Ascending aorta (tissue), 2 donors: ENCODE data around the gene TSHR. TPM values are rescaled to one million over a fixed set of nuclear protein-coding genes. Genes with fewer than 3 reads are reported as not detected.

Experiments used
- DNase-seq, 2 donors: peaks; one replicate each; pipeline ENCODE4 v3.0.0-alpha.2; 2019; ENCODE audit warnings: low spot score in 2 of 2
- H3K27ac ChIP-seq, 2 donors: fragments of 200-600 bp; sonication (generic); one replicate each; pipeline ENCODE4 v1.5.1; 2016 to 2017; ENCODE audit warnings: mild to moderate bottlenecking in 1 of 2
- H3K27me3 ChIP-seq: fragments of 200-600 bp; sonication (generic); one replicate; pipeline ENCODE4 v1.5.1; 2017
- H3K36me3 ChIP-seq, 2 donors: fragments of 200-600 bp; sonication (generic); one replicate each; pipeline ENCODE4 v1.5.1; 2016
- H3K4me1 ChIP-seq, 2 donors: fragments of 200-600 bp; sonication (generic); one replicate each; pipeline ENCODE4 v1.5.1; 2016 to 2017; ENCODE audit warnings: mild to moderate bottlenecking in 1 of 2
- H3K4me3 ChIP-seq, 2 donors: fragments of 200-600 bp; sonication (generic); one replicate each; pipeline ENCODE4 v1.5.1; 2016 to 2017; ENCODE audit warnings: mild to moderate bottlenecking in 1 of 2
- H3K9me3 ChIP-seq, 2 donors: fragments of 200-600 bp; sonication (generic); one replicate each; pipeline ENCODE4 v1.5.1; 2016
- CTCF ChIP-seq, 3 experiments: fragments of 200-600 bp in 2 of 3; fragments of 450-650 bp in 1 of 3; sonication (generic) in 2 of 3; IDR thresholded peaks; one replicate each; pipeline ENCODE4 v1.5.1; 2016 to 2019; ENCODE audit warnings: antibody characterized with exemption in 3 of 3, mild to moderate bottlenecking in 1 of 3, moderate library complexity in 1 of 3
- intact Hi-C: fragments of 100-400 bp; cut with DNase I; formaldehyde crosslinking; loops from one replicate; pipeline ENCODE4 v1.15.1; 2023
- total RNA-seq: library from RNA; depleted of rRNA; stranded (reverse); fragments of >200 nt; gene quantifications from one replicate; pipeline ENCODE4 v1.1.0, GENCODE V29; 2016

Gene TSHR
- total RNA-seq, 1 donor from 2014 or later = not detected

- intact Hi-C loops = loop anchor here (1.0 kb wide), 1 partner anchor 33 kb away; no protein-coding TSS in a partner anchor
- no peaks in the 10 kb centered on the region for H3K27me3 ChIP-seq
- peak; percentile 30 to 86 for DNase-seq
- no peaks in the 10 kb centered on the region for H3K36me3 ChIP-seq
- H3K4me1 ChIP-seq = peaks cover 0 to 6% of the 10 kb centered on the region in 2 donors
- TF ChIP-seq CTCF (IDR thresholded peaks at IDR 0.05) = peak; percentile 69 to 87 (median 76)
- H3K4me3 ChIP-seq = peak overlapping the region; percentile 63 to 67
- no peak overlapping the region for H3K27ac ChIP-seq
- H3K9me3 ChIP-seq = no peaks in the 10 kb centered on the region
Measured at GRCh38 chr14:80954687-80955299, 628 bp upstream of the TSHR start.

- TF ChIP-seq CTCF (IDR thresholded peaks at IDR 0.05) = no peak
- Histone ChIP-seq H3K36me3 (no peaks in the 10 kb centered on the region), H3K27ac (no peak overlapping the region), H3K27me3 (no peaks in the 10 kb centered on the region), H3K9me3 (no peaks in the 10 kb centered on the region), H3K4me1 (peaks cover 0 to 6% of the 10 kb centered on the region in 2 donors), H3K4me3 (no peak overlapping the region)
- no peak for DNase-seq
- intact Hi-C loops = no loop called here
Measured at GRCh38 chr14:80956102-80956501, 681 bp downstream of the TSHR start.

- Histone ChIP-seq H3K27ac (no peak overlapping the region), H3K27me3 (no peaks in the 10 kb centered on the region), H3K4me1 (peaks cover 0 to 6% of the 10 kb centered on the region in 2 donors), H3K9me3 (no peaks in the 10 kb centered on the region), H3K4me3 (no peak overlapping the region), H3K36me3 (no peaks in the 10 kb centered on the region)
- no peak for TF ChIP-seq CTCF (IDR thresholded peaks at IDR 0.05)
- intact Hi-C loops = no loop called here
- no peak for DNase-seq
Measured at GRCh38 chr14:80956922-80957321, 1.5 kb downstream of the TSHR start.

- Histone ChIP-seq H3K27me3 (no peaks in the 10 kb centered on the region), H3K9me3 (no peaks in the 10 kb centered on the region), H3K36me3 (no peaks in the 10 kb centered on the region), H3K4me1 (peaks cover 0 to 6% of the 10 kb centered on the region in 2 donors), H3K4me3 (no peak overlapping the region), H3K27ac (no peak overlapping the region)
- TF ChIP-seq CTCF (IDR thresholded peaks at IDR 0.05) = no peak
- intact Hi-C loops = no loop called here
- DNase-seq = no peak
Measured at GRCh38 chr14:80957613-80958012, 2.2 kb downstream of the TSHR start.

- intact Hi-C loops = no loop called here
- H3K27ac ChIP-seq = no peak overlapping the region
- peaks cover 0 to 6% of the 10 kb centered on the region in 2 donors for H3K4me1 ChIP-seq
- no peaks in the 10 kb centered on the region for H3K9me3 ChIP-seq
- no peak for TF ChIP-seq CTCF (IDR thresholded peaks at IDR 0.05)
- DNase-seq = no peak
- H3K4me3 ChIP-seq = no peak overlapping the region
- no peaks in the 10 kb centered on the region for H3K27me3 ChIP-seq
- H3K36me3 ChIP-seq = no peaks in the 10 kb centered on the region
Measured at GRCh38 chr14:80958226-80958625, 2.8 kb downstream of the TSHR start.
